DMS53 treated with DMSO at 0.1 percent for 48 hours (cell line): Measurements from ENCODE around the gene LRRC75B.
"Not testable (repeated sequence)": the region's sequence is repeated elsewhere in the genome, so short reads cannot be mapped to it uniquely, and the experiment has no call there.

ENCODE experiments used
- DNase-seq: peaks from one replicate; lab custom pipeline; 2025; ENCODE audit not compliant: unreplicated experiment; lab: John Stamatoyannopoulos, UW

Gene LRRC75B

DNA sequence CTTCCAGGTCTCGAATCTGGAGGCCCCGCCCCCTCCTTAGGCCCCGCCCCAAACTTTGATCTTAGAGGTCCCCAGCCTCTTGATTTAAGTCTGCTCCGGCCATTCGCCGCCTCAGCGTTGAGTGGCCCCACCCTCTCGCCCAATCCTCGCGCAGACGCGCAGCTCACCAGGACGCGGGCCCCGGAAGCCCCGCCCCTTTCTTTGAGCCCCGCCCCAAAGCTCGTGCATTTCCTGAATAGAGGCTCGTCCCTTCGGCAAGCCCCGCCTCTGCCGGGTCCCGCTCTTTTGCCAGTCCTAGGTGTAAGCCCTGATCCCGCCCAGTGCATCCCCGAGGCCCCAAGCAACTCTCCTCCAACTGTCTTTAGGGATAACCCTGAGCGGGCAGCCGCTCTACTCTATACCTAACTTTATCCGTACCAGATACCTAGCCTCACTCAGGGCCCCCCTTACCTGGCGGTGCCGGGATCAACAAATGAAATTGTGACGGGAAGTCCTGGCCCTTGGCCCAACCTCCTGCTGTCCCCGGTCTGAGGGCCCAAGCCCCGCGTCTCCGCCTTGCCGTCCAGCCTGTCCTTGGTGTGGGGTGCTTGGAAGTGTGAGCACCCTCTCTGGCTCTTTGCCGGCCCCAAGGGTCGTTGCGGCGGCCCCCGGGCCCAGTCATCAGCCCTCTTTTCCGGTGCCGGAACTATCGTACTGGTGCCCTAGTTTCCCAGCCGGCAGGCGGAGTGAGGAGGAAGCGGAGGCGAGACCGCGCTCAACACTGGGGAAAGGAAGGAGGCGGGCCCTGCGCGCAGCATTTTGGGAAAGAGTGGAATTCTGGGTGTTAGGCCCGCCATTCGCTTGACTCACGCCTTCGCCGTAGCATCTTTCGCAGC lies 37.5 kb downstream of the LRRC75B start, which contains the start of gene SNRPD3:
Gene SNRPD3 (plus strand): TSS at position 835 of the 875 bp plus-strand sequence. CDS start 1,676 bp downstream, outside the sequence.
- peak; percentile 53 for DNase-seq

DNA sequence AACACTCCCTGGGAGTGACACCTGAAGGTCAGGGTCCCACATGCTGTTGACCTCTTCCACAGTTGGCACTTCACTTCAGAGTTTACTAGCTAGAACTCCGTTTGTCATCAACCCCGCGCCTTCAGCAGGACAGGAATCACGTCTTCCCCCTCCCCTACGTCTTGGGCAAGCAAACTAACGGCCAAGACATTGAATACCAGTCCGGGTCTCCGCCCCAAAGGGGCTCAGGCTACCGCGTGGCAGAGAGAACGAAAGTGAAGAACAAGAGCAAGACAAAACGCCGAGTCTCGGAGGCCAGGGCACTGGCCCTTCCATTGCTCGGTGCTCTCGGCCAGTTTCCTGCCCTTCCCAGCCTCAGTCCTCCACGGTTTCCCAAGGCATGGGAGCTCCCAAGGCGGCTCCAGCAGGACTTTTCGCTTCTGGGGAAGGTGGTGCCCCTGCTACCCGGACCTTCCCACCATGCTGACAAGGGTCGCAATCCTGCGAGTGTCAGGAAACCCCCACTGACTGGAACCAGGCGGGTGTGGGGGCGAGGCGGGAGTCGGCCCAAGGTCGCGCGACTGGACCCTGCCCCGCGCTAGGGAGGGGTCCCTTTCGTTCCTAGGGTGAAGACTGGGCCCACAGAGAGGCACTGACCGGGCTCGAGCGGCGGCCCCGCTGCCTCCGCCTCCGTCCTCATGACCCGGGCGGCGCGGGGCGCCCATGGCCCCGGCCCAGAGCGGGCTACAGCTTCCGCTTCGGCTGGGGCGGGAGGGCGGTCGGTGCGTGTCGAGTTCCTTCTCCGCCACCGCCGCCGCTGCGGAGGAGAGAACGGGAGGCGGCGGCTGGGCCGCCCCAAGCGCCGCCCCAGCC lies 38.3 kb downstream of the LRRC75B start, which contains the start of gene GUCD1:
Gene GUCD1 (minus strand): TSS at position 826 of the 852 bp plus-strand sequence. CDS start 147 bp downstream, at position 679.
- no peak for DNase-seq

GRCh38 chr22:24553597-24554312 lies 39.1 kb downstream of the LRRC75B start:
- no peak for DNase-seq

- DNase-seq, result not testable (repeated sequence)
These were observed 40.2 kb downstream of the LRRC75B start for GRCh38 chr22:24552503-24553286.

- DNase-seq, result no peak
These were observed 41.9 kb downstream of the LRRC75B start for GRCh38 chr22:24550902-24551435.

DNA sequence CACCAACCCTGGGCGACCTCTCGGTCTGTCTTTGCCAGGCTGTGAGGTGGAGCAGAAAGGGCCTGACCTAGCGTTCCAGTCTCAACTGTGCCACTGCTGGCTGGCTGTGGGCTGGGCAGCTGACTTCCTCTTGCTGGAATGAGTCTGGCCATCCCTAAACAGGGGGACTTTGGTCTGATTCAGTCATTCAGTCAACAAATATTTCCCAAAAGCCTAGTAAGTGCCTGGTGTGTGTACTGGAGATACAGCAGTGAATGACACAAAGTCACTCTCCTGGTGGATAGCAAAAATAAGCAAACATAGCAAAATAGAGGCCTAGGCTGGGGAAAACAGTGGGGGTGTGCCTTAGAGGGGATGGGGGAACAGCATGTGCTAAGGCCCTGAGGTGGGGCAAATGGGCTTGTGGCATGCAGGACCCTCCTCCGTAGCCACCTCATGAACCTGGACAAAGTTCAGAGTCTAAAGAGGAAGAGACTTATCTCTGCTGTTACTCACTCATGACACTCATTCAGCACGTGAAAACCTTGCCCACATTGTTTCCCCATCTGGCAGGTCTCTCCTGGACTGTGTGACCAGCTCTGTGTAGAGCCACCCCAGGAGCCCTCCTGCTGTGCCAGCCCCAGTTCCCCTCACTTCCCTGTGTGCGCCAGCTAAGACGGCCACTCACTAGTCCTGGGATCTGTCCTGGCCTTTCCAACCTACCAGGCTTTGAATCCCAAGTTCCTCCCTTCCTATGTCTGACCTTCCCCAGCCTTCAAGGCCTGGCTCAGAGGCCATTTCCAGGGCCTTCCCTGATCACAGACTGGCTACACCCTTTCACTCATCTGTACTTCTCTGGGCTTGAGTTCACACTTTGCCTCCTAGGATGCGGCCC lies 42.6 kb downstream of the LRRC75B start:
- DNase-seq, result no peak

GRCh38 chr22:24548812-24549211 lies 44.1 kb downstream of the LRRC75B start:
- no peak for DNase-seq

DNA sequence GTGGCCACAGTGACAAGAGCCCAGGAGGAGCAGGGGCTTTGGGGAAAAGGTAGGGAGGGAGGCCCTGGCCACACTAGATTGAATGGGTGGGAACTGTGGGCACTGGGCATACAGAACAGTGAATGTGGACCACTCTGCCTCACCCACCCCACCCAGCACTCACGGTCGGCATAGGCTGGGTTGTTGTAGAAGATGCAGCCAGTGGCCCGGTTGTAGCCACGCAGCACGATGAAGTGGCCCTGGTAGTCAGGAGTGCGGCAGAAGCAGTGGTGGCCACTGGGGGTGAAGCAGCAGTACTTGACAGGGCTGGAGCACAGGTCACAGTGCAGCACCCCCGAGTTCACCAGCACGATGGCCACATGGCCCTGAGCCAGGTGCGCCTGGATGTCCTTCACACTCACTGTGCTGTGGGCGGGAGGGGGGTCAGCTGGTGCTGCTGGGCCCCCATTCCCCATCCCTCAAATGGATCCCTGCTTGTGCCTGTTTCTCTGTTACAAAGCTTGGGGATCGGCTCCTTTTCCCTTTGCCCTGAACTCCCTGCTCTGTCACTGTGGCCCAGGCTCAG lies 49.1 kb downstream of the LRRC75B start:
- DNase-seq, result no peak

GRCh38 chr22:24543185-24543601 lies 49.7 kb downstream of the LRRC75B start:
- DNase-seq, result no peak

DNA sequence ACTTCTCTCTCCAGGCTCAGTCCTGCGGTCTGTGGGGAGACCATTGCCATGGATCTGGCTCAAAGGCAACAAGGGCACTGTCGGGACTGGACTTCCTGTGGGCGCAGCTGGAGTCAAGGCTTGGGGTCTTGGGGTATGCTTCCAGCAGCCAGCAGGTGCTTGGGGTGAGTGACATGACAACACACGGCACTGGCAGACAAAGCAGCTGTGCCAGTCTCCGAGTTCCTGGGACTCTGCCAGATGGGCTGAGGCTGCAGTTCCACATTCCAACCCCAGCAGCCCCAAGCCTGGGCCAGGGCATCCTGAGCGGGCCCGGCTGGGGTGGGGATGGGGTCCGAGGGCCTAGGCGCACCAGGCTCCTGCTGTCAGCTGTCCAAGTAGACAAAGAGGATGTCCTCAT lies 50.2 kb downstream of the LRRC75B start:
- DNase-seq, result no peak

GRCh38 chr22:24541681-24542515 lies 51.0 kb downstream of the LRRC75B start:
- DNase-seq, result no peak

DNA sequence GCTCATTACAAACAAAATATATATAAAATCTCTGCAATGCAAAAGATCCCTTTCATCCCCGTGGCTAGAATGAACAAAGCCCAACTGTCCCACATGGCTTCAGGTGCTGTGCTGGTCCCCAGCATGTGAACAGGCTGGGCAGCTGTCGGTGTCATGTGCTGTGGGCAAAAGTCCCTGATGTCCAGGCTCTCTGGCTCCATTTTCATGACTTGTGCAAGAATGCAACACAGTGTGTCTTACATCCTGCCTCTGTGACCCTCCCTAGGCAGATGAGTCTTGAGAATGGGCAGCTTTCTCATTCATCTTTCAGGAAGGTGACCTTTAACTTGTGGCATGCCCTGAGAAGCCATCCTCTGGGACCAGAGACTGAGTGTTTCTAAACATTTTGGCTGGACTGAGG lies 52.4 kb downstream of the LRRC75B start:
- no peak for DNase-seq

GRCh38 chr22:24536089-24536488 lies 56.8 kb downstream of the LRRC75B start:
- DNase-seq, result no peak
